ENCODE data around the gene ITPK1. TPM values are rescaled to one million over a fixed set of nuclear protein-coding genes. Genes with fewer than 3 reads are reported as not detected.
"Not testable (repeated sequence)": the region's sequence is repeated elsewhere in the genome, so short reads cannot be mapped to it uniquely, and the experiment has no call there.

Gene ITPK1
- total and polyA plus RNA-seq, 2 donors (not counting 3 experiments of a cell fraction or from before 2014, with no cell fraction given): 39.6 to 51.8 TPM

GRCh38 chr14:93106541-93107156 is 9.1 kb downstream of the ITPK1 start:
- no peak for FAIRE-seq
- H3K27ac ChIP-seq (ENCODE audit: insufficient read depth, low read depth, low read length): no peak overlapping the region
- TF ChIP-seq MYC (IDR thresholded peaks at IDR 0.05; ENCODE audit: low read depth, low read length): no peak
- TF ChIP-seq FOS (IDR thresholded peaks at IDR 0.05; ENCODE audit: borderline replicate concordance, insufficient read depth, low read length): no peak
- TF ChIP-seq CTCF (IDR thresholded peaks at IDR 0.05; ENCODE audit: extremely low read depth in 1 of 2, insufficient read depth in 1 of 2, low read depth in 1 of 2, low read length in 2 of 2): no peak
- TF ChIP-seq POLR2AphosphoS5 (IDR thresholded peaks at IDR 0.05; ENCODE audit: insufficient read depth, low read depth, low read length): no peak
- no peak for TF ChIP-seq GATA2 (IDR thresholded peaks at IDR 0.05; ENCODE audit: insufficient read depth, insufficient read length, low read depth, low read length)
- no peak for TF ChIP-seq JUN (IDR thresholded peaks at IDR 0.05; ENCODE audit: borderline replicate concordance, insufficient read depth, insufficient read length, low read depth)
- TF ChIP-seq MAX (IDR thresholded peaks at IDR 0.05; ENCODE audit: insufficient read depth, insufficient read length): no peak
- no peak overlapping the region for H3K4me3 ChIP-seq (replicated peaks in 1 of 3; ENCODE audit: insufficient read depth in 1 of 3, low read depth in 1 of 3, low read length in 3 of 3)
- no peaks in the 10 kb centered on the region for H3K9me3 ChIP-seq (replicated peaks; ENCODE audit: control insufficient read depth, insufficient read depth, low read length)
- ChIA-PET POLR2A (no interaction called here), CTCF (interaction anchor here (1.8 kb wide), 1 partner anchor 8 kb away, joined by 6 read pairs; no protein-coding TSS in a partner anchor)
- intact Hi-C loops (cut with micrococcal nuclease) (no loop called here), dilution Hi-C loops (cut with MboI; ENCODE audit: extremely low pct_ligation_motif_present, low sequenced_read_pairs) (no loop called here)
- H4K20me1 ChIP-seq (replicated peaks; ENCODE audit: control insufficient read depth, extremely low read depth, insufficient read depth, low read length): no peaks in the 10 kb centered on the region
- no peaks in the 10 kb centered on the region for H3K4me1 ChIP-seq (ENCODE audit: control insufficient read depth, extremely low read depth, insufficient read depth, low read length)
- H3K36me3 ChIP-seq (ENCODE audit: control insufficient read depth in 2 of 2, extremely low read depth in 1 of 2, insufficient read depth in 2 of 2, low read length in 2 of 2): no peaks in the 10 kb centered on the region
- no peak overlapping the region for H3K4me2 ChIP-seq (ENCODE audit: insufficient read depth, low read length)
- H2AFZ ChIP-seq (ENCODE audit: low read depth, low read length): no peak overlapping the region
- DNase-seq (ENCODE audit: low read depth, low spot score): no peak
- peaks cover 2% of the 10 kb centered on the region for H3K79me2 ChIP-seq (ENCODE audit: control insufficient read depth, insufficient read depth, low read length)
- no peaks in the 10 kb centered on the region for H3K27me3 ChIP-seq (ENCODE audit: control insufficient read depth in 2 of 2, insufficient read depth in 2 of 2, low read length in 2 of 2)
- no TSS peak for BruUV-seq (replicated peaks)
- no peak overlapping the region for H3K9ac ChIP-seq (replicated peaks; ENCODE audit: extremely low read depth, insufficient read depth, low read length)
- H3K9me1 ChIP-seq (replicated peaks; ENCODE audit: control insufficient read depth, extremely low read depth, insufficient read depth, low read length): no peaks in the 10 kb centered on the region

- FAIRE-seq; H3K9me1 ChIP-seq (replicated peaks; ENCODE audit: control insufficient read depth, extremely low read depth, insufficient read depth, low read length); H3K79me2 ChIP-seq (ENCODE audit: control insufficient read depth, insufficient read depth, low read length); H3K4me3 ChIP-seq (replicated peaks in 1 of 3; ENCODE audit: insufficient read depth in 1 of 3, low read depth in 1 of 3, low read length in 3 of 3); H2AFZ ChIP-seq (ENCODE audit: low read depth, low read length); DNase-seq (ENCODE audit: low read depth, low spot score); intact Hi-C loops (cut with micrococcal nuclease); H3K4me2 ChIP-seq (ENCODE audit: insufficient read depth, low read length); H3K9ac ChIP-seq (replicated peaks; ENCODE audit: extremely low read depth, insufficient read depth, low read length); POLR2A ChIA-PET; BruUV-seq (replicated peaks); H3K36me3 ChIP-seq (ENCODE audit: control insufficient read depth in 2 of 2, extremely low read depth in 1 of 2, insufficient read depth in 2 of 2, low read length in 2 of 2); H3K27ac ChIP-seq (ENCODE audit: insufficient read depth, low read depth, low read length); H3K27me3 ChIP-seq (ENCODE audit: control insufficient read depth in 2 of 2, insufficient read depth in 2 of 2, low read length in 2 of 2); dilution Hi-C loops (cut with MboI; ENCODE audit: extremely low pct_ligation_motif_present, low sequenced_read_pairs); H3K9me3 ChIP-seq (replicated peaks; ENCODE audit: control insufficient read depth, insufficient read depth, low read length); H4K20me1 ChIP-seq (replicated peaks; ENCODE audit: control insufficient read depth, extremely low read depth, insufficient read depth, low read length); H3K4me1 ChIP-seq (ENCODE audit: control insufficient read depth, extremely low read depth, insufficient read depth, low read length): not testable (repeated sequence)
- CTCF ChIA-PET: interaction anchor here (0.7 to 1.8 kb wide), 3 partner anchors 9 to 154 kb away, joined by 4 to 6 read pairs (median 4); no protein-coding TSS in a partner anchor
Measured at GRCh38 chr14:93105856-93106255, 9.9 kb downstream of the ITPK1 start.
